HG03558 (cell line): ENCODE measurements around the gene KRTAP5-5.
"Not testable (repeated sequence)": the region's sequence is repeated elsewhere in the genome, so short reads cannot be mapped to it uniquely, and the experiment has no call there.

Source experiments
- ATAC-seq: cut with Tn5 transposase; IDR thresholded peaks from one replicate; pipeline ENCODE4 v1.9.1; 2021; ENCODE audit warnings: moderate number of reproducible peaks; ENCODE audit not compliant: unreplicated experiment; ENCODE audit errors: extremely low read depth

KRTAP5-5 gene

GRCh38 chr11:1640076-1640946 is 10.7 kb downstream of the KRTAP5-5 start:
- no peak for ATAC-seq

GRCh38 chr11:1641096-1641495 is 11.5 kb downstream of the KRTAP5-5 start:
- ATAC-seq, result no peak

DNA sequence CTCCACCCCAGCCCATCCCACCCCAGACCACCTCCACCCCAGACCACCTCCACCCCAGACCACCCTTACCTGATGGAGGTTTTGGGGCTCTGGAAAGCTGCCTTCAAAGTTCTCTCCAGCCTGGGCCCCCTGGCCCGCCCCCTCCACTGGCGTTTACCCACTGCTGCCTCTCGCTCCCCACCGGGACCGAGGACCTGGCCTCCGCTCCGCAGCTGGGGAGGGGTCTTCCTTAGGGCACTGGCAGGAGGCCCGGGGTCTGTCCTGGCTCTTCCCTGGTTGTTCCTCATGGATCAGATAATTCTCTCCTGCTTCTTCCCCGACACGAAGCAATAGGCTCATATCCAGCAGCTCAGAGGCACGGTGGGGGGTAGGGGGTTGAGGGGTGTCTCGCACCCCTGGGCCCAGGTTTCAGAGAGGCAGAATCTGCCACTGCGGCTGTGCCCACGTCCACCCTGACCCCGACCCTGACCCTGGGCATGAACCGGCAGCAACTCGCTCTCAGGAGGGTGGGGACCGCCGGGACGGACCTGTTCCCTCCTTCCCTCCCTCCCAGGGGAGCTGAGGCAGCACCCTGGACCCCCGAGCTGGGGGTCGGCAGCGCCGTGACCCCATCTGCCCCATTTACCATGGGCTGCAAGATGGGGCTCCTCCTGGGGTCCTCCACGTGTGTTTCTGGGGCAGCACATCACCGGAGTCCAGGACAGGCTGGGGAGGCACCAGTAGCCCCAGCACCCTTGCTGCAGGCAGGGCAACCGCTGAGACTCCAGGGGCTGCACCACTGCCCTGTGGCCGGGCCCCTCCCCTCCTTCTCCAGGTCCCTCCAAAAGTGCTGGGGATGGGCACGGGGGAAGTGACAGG is 12.9 kb downstream of the KRTAP5-5 start:
- no peak for ATAC-seq

GRCh38 chr11:1643146-1643690 is 13.6 kb downstream of the KRTAP5-5 start:
- ATAC-seq, result no peak

DNA sequence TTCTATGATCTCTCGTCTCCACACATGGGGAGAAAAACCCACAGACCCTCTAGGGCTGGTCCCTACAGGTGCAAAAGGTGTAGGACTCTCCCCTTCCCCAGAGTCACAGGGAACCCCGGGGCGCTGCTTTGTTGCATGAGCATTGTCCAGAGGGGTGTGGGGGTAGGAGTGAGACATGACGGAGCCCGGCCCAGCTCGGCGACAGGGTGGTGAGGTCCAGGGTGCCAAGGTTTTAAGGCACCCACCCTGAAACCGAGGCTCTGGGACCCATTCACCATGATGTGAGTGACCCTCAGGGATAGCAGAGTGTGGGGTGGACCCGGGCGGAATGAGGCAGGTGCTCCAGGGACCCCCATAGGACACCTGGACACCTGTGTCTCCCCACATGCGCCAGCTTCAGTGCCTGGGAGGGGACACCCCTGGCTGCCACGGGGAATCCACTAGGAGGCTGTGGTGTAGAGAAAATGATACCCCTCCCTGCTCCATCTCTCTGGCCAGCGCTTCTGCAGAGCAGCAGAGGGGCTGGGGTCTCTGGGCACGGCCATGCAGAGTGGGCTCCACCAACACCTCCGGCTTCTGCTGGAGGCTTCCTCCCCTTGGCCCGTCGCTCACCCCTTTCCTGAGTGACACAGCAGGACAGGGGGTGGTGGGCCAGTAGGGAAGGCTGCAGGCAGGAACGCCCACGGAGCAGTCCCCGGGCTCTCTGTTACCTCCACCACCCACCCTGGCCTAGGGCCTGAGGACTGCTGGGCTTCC is 15.2 kb downstream of the KRTAP5-5 start:
- no peak for ATAC-seq

- ATAC-seq, result no peak
These were observed 15.8 kb downstream of the KRTAP5-5 start for GRCh38 chr11:1645357-1645821.

DNA sequence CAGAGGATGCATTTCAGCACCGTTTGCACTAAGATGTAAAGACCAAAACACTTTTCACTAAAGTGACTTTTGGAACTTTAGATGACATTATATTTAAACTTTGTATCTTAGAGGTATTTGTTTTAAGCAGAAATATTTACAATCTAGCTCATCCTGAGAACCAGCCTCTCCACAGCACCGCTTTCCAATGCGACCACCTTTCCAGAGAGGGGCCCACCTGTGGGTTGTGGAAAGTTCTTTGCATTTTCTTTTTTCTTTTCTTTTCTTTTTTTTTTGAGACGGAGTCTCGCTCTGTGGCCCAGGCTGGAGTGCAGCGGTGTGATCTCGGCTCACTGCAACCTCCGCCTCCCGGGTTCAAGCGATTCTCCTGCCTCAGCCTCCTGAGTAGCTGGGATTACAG is 17.0 kb downstream of the KRTAP5-5 start:
- not testable (repeated sequence) for ATAC-seq

GRCh38 chr11:1647901-1648652 is 18.5 kb downstream of the KRTAP5-5 start:
- ATAC-seq, result no peak

GRCh38 chr11:1648653-1649420 is 19.3 kb downstream of the KRTAP5-5 start:
- ATAC-seq, result no peak

DNA sequence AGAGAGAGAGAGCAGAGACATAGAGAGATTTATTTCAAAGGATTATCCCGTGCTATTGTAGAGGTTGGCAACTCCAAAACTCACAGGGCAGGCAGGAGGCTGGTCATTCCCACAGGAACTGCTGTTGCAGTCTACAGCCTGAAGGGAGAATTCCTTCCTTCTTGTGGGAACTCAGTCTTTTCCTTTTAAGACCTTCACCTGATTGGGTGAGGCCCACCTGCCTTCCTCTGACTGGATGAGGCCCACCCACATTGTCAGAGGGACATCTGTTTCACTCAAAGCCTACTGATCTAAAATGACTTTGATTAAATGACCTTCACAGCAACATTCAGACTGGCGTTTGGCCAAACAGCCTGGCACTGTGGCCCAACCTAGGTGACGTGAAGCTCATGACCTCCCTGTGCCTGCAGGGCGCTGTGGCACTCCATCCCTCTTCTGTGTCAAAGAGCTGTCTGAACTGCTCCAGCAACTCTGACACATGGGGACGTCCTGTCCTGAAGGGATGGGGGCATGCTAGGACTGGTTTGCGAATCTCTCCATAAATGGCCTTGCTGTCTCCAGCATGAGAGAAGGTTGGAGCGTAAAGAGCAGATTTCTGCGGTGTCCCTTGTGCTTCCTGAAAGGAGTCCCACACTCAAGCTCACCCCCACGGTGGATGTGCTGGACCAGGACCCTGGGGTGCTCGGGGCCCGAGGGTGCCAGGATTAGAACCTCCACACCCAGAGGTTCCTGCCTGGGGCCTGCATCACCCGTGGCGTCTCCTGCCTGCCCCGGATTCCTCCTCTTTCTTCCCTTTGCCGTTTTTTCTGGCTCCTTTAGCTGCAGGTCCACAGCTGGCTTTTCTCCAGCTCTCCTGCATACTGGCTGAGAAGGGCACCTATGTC is 20.7 kb downstream of the KRTAP5-5 start:
- no peak for ATAC-seq

DNA sequence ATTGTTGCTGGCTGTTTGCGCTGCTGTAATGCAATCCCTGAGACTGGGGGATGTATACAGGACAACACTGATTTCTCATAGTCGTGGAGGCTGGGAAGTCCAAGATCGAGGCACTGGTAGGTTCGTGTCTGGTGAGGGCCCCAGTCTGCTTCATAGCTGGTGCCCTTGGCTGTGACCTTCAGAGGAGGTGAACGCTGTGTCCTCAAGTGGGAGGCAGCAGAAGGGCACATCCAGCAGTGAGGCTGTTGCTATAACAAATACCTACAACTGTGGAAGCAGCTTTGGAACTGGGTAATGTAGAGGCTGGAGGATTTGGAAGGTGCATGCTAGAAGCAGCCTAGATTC is 21.3 kb downstream of the KRTAP5-5 start:
- no peak for ATAC-seq

DNA sequence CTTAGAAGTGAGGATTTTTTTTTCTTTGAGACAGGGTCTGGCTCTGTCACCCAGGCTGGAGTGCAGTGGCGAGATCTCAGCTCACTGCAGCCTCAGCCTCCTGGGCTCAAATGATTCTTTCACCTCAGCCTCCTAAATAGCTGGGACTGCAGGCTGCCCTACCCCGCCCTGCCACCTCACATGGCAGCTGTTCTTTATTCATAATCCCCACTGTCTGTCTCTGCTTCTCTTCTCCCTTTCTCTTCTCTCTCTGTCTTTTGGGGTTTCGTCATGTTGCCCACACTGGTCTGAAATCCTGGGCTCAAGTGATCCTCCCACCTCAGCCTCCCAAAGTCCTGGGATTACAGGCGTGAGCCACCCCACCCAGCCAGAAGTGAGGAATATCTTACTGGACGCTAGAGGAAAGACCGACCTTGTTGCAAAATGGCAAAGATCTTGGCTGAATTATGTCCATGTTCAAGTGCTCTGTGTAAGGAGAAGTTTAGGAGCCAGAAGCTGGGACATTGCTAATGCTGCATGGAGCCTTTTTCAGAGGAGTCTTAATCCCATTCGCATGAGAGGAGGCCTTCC is 21.9 kb downstream of the KRTAP5-5 start:
- no peak for ATAC-seq

DNA sequence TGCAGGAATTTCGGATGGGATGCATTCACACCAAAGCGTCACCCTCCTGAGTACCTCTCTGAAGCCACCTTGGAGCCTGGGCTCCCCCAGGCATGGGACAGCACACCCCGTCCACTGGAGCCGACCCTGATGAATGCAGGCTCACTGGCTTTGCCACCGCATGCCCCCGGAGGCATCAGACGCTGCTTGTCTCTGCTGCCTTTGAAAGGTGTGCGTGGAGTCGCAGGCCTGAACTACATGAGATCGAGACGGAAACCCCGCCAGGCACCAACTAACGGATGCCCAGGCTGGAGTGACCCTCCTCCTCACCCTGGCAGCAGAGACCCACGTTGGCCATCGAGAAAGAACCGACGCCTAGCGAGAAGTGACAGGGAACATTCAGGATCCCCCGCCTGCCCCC is 22.5 kb downstream of the KRTAP5-5 start:
- no peak for ATAC-seq

- ATAC-seq, result no peak
These were observed 22.8 kb downstream of the KRTAP5-5 start for GRCh38 chr11:1652442-1652770.

GRCh38 chr11:1652771-1653540 is 23.4 kb downstream of the KRTAP5-5 start:
- ATAC-seq, result no peak

GRCh38 chr11:1653541-1654387 is 24.2 kb downstream of the KRTAP5-5 start:
- ATAC-seq, result no peak
